ENCODE results near the gene DGKD.

DGKD gene

GRCh38 chr2:233338046-233338445, 16.2 kb upstream of the DGKD start:
- DNase-seq = no peak

DNA sequence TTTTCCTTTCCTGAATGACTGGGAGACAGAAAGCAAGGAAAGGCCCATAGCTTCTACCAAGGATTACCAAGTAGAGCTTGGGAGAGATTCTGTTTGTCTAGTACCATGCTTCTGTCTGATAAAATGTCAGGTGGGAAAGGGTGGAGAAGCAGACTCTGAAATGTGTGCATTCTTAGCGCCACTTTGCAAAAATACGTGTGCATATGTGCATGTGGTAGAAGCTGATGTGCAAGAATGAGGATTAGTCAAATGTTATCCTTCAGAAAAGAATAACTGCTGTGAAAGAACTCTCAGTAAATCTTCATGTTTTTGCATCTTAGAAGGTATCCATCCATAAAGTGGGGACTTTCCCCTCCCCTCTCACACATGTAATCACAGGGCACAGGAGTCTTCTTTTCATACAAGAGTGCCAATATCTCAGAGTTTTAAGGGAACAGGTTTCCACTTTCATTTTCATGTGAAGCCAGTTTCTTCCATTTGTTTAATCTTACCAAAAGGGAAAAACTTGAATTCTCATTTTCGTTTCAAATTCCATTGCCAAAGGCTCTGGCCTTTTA, 15.4 kb upstream of the DGKD start:
- no peak for DNase-seq

GRCh38 chr2:233339427-233339826, 14.9 kb upstream of the DGKD start:
- no peak for DNase-seq

DNA sequence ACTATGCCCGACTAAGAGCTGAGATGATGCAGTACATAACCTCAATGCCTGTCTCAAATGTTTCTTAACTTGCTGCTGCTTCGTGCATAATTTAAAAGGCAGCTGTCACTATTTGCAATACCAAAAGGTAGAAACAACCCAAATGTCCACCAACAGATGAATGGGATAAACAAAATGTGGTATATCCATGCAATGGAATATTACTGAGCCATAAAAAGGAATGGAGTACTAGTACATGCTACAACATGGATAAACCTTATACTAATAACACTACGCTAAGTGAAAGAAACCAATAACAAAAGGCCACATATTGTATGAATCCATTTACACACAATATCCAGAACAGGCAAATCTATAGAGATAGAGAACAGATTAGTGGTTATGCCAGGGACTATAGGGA, 13.0 kb upstream of the DGKD start:
- DNase-seq = no peak

DNA sequence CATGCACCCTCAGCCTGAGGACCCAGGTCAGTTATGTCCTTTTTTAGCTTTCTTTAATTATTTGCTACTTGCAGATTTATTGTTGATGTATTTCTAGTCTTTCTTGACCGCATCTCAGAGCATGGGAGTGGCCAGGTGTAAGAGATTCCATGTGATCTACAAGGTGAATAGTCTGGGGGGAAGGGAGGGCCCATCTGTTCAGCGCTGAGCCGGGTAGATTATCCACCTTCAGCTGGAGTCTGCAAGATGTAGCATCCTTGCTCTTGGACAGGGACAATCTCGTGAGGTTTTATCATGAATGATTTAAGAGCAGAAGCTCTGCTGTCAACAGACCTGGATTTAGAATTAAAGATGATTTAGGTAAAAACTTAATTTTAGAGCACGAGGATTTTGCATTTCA, 12.0 kb upstream of the DGKD start:
- DNase-seq = no peak

DNA sequence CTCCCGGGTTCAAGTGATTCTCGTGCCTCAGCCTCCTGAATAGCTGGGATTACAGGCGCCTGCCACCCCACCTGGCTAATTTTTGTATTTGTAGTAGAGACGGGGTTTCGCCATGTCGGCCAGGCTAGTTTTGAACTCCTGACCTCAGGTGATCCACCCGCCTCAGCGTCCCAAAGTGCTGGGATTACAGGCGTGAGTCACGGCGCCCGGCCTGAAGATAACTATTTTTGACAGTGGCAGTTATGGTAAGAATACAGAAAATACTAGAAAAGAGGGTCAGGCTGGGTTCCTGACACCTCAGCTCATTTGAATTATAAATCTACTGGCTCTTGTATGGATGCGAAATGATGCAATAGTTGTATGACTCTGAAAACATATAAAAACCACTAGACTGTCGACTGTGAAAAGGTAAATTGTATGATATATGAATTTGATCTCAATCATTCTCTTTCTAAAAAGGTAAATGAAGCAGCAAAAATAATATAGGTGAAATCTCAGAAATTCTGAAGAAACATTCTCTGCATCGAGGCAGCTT, 11.1 kb upstream of the DGKD start:
- no peak for DNase-seq

DNA sequence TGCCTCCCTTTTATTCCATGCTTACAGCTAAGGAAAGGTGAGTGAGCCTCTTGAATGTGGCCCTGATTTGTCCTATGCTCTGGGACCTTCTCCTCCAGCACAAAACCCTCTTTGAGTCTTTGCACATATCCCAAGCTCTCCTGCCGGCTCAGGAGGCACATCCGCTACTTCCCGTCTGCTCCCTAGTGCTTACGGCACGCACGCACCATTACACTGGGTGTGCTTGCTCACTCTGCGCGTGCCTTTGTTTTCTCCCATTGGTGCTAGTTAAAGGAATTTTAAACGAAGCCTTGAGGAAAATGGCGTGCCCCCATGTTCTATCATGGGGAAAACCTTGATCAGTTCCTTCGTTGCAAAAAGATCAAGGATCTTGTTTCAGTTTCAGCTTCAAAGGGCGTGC, 7.9 kb upstream of the DGKD start:
- DNase-seq = no peak

DNA sequence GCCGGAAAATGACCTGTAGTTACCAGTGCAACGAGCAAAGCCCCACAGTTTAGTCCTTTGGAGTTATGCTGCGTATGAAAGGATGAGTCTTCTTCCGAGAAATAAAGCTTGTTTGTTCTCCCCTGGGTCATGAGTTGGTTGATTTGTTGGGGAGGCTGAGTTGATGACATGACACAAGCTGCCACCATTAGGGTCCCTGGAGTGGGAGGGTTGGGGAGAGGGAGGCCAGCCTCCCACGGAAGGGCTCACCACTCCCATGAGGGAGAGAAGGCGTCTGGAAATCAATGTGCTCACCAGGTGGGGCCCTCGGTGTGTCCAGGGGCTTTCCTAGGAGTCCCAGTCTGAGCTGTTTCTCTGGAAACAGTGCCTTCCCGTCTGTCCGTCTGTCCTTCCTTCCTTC, 7.4 kb upstream of the DGKD start:
- no peak for DNase-seq

GRCh38 chr2:233349005-233349998, 5.0 kb upstream of the DGKD start:
- peak; percentile 8 for DNase-seq

DNA sequence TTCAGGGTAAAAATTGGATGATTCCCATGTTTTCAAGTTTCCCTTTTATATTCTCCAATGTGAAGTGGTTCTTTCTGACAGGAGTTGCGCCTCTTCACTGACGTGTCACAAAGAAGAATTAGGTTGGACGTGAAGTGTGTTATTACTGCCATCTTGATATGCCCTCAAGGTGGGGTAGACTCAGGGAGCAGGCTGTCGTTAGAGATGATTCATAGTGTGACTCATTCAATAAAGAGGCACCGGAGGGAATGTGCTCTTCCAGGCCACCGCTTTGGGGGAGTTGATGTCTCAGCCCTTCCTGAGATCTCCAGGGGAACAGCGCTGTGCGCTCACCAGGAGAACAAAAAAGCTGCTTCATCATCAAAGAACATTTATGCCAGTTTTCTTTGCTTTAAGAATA, 3.6 kb upstream of the DGKD start:
- DNase-seq = peak; percentile 94

DNA sequence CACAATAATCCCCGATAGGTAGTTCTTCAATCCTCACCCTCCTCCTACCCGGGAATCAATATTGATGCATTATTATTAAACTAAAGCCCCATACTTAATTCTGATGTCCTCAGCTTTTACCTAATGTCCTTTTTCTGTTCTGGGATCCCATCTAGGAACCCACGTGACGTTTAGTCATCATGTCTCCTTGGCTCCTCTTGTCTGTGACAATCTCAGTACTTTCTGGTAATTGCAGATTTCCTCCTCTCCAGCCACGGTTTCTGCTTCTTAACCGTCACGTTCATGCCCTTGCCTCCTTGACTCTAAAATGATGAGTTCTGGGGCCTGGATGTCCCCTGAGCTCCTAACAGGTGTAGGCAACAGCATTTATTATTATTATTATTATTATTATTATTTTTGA, 2.9 kb upstream of the DGKD start:
- DNase-seq = peak; percentile 46

DNA sequence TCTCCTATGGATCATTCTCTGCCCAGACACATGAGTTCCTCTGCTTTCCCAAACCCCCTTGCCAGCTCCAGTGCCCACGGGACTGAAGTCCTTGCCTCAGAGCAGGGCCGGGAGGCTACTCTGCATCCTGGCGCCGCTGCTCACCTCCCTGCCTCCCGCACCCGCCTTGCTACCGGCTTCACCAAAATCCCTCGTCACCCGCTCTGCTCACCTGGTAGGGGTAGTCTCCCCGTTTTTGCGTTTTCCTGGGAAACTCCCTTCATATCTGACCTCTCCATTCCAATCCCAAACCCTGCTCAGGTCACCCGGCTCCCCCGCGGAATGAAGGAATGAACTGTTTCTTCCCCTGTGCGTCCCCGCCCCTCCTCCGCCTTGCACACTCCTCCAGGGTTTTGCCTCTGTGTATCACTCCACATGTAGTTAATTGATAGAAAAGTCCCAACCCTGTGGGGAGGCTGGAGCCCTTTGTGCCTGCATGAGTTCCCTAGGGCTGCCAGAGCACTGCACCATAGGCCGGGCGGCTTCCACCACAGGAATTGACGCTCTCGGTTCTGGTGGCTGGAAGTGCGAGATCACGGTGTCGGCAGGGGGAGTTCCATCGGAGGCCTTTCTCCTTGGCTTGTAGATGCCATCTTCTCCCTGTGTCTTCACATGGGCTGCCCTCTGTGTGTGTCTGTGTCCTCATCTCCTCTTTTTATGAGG, 2.0 kb upstream of the DGKD start:
- no peak for DNase-seq

DNA sequence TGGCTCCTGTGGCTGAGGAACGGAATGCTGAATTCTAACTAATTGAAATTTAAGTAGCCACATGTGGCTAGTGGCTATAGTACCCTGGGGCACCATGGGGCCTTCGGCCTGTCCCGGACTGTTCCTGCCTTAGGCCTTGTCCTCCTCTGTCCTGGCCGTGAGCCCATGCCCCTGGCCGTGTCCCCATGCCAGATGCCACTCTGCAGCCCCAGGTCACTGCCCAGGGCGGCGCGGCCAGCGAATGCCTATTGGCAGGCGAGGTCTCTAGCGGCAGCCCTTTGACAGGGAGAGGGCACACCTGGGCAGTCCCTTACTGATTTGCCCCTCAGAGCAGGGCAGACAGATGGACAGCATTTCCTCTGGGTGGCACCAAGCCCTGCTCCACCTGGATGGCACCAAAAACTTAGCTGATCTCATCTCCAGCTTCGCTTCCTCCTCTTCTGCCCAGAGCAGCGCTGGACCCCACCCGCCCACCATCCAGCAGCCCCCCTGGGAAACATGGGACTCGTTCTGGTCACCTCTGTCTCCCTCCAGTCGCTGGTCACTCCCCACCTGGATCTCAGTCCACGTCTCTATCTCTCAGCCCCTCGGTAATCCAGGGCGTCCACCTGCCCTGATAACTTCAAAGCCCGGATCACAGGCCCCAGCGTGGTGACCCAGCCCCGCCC, 1.1 kb upstream of the DGKD start:
- no peak for DNase-seq

- no peak for DNase-seq
These were observed 218 bp downstream of the DGKD start for GRCh38 chr2:233354500-233354924.

DNA sequence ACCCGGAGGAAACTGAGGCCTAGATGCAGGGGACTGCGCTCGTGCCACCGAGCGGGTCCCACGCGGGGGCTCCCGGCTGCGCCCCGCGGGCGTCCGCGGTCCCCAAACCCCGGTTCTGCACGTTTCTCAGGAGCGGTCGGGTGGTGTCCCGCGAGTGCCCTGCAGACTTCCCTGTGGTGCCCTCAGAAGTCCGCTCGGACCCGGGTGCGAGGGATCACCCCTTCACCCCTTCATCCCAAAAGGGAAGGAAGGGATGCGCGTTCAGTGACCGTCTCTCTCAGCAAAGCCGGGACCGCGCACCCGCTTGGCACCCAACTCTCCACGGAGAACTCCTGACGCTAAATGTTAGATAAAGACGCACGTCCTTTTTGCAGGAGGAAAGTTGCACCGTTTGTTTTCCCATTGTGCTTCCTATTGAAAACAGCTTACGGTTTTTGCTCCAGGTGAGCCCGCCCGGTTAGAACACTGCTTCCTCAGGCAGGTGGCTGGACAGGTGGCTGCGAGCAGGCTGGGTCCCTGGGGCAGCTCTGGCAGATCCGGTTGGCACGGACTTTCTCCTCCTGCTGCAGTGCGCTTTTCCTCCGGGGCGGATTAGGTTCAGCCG, 779 bp downstream of the DGKD start:
- DNase-seq = no peak

- DNase-seq = no peak
These were observed 1.6 kb downstream of the DGKD start for GRCh38 chr2:233355916-233356315.

DNA sequence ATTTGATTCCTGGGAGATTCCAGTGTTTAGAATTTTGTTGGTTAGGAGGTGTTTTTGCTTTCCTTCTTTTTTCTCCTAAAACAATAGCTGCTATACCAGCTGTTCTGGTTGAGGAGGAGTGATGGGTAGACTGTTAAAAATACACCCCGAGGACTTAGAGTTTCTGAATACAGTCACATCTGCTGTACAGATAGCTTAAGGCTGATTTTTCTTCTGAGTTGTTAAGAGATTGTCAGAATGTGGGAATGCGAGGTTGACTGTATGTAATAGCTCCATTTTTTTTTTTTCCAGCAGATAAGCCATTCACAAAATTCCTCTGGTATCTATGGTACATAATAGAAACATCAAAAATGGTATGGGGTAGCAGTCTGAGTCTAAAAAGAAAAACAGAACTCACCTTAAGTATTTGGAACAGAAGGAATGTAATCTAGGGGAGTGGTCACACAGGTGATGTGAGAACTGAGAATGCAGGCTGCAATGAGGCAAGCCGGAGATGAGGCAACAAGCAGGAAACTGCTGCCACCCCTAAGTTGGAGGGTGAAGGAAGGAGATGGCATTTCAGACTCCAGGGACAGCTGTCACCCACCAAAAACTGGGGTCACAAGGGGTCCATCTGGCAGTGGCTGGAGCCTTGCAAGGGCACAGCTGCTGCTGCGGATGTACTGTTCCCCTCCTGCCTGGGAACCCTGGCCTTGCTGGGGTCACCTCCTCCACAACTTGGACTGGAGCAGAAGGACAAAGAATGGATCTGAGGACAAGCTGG, 2.4 kb downstream of the DGKD start:
- DNase-seq = no peak

GRCh38 chr2:233358335-233358734, 4.0 kb downstream of the DGKD start:
- no peak for DNase-seq

GRCh38 chr2:233358947-233359346, 4.7 kb downstream of the DGKD start:
- no peak for DNase-seq

- no peak for DNase-seq
These were observed 5.5 kb downstream of the DGKD start for GRCh38 chr2:233359823-233360222.

DNA sequence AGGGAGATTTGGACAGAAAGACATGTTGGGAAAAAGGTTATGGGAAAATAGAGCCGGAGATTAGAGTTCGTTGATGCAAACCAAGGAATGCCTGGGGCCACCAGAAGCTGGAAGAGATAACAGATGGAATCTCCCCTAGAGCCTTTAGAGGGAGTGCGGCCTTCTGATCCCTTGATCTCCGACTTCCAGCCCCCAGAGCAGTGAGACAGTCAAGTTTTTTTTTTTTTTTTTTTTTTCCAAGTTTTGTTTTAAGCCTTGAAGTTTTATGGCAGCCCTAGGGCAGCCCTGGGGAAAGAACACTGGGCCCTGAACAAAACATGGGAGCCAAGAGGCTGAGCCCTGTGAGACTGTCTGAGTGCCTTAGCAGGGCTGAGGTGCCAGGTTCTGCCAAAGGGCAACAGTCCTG, 6.5 kb downstream of the DGKD start:
- DNase-seq = no peak

DNA sequence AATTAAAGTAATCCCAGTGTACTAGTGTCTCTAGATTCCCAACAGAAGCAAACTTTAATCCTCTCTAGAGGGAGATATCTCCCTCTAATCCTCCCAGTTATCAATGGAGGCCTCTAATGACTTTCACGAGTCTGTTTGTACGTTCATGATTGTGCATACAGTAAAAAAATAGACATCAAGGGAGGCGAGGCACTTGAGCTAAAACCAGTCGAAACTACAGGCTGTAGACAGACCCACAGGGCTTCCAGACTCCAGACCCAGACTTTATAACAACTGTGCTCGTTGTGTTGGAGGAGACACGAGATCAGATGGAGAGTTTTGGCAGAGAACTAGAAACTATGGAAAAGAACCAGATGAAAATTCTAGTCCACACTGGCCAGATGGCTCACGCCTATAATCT, 7.0 kb downstream of the DGKD start:
- DNase-seq = no peak

Data from NCI-H2227 treated with DMSO at 0.1 percent for 48 hours (cell line).